IPS-18a (cell line): Measurements from ENCODE around the gene DNAH6.

ENCODE experiments used
- H3K27ac ChIP-seq: one replicate; pipeline ENCODE4 v1.5.1; 2013; ENCODE audit warnings: low read length
- H3K27me3 ChIP-seq: one replicate; pipeline ENCODE4 v1.6.1; 2013; ENCODE audit warnings: mild to moderate bottlenecking, low read length; ENCODE audit not compliant: control insufficient read depth, insufficient read depth
- H3K36me3 ChIP-seq: one replicate; pipeline ENCODE4 v1.6.1; 2013; ENCODE audit warnings: low read depth, low read length; ENCODE audit not compliant: control insufficient read depth
- H3K4me1 ChIP-seq: one replicate; pipeline ENCODE4 v1.6.1; 2013; ENCODE audit warnings: low read depth, low read length; ENCODE audit not compliant: control insufficient read depth
- H3K4me3 ChIP-seq: one replicate; pipeline ENCODE4 v1.5.1; 2013; ENCODE audit warnings: low read length
- H3K9ac ChIP-seq: one replicate; pipeline ENCODE4 v1.6.1; 2013; ENCODE audit warnings: mild to moderate bottlenecking, low read length, moderate library complexity
- H3K9me3 ChIP-seq: one replicate; pipeline ENCODE4 v1.6.1; 2013; ENCODE audit warnings: low read depth, low read length; ENCODE audit not compliant: control insufficient read depth

DNAH6 gene

DNA sequence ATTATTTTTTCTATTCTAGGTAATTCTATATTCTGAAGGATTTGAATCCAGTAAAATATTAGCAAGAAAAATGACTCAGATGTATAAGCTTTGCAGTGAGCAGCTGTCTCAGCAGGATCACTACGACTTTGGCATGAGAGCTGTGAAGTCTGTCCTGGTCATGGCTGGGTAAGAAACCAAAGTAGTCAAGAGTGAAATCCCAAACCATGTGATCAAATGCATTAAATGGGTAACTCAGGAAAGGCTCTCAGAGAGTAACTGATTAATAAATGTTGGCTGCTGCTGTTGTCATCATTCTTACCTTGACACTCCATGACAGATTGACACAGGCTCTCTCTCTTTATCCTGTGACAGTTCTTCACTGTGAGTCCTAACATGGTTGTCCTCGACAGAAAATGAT is 124.1 kb downstream of the DNAH6 start:
- H3K27me3 ChIP-seq = no peaks in the 10 kb centered on the region
- no peaks in the 10 kb centered on the region for H3K9me3 ChIP-seq
- H3K4me3 ChIP-seq = no peak overlapping the region
- no peaks in the 10 kb centered on the region for H3K4me1 ChIP-seq
- H3K9ac ChIP-seq = no peak overlapping the region
- no peak overlapping the region for H3K27ac ChIP-seq
- no peaks in the 10 kb centered on the region for H3K36me3 ChIP-seq

DNA sequence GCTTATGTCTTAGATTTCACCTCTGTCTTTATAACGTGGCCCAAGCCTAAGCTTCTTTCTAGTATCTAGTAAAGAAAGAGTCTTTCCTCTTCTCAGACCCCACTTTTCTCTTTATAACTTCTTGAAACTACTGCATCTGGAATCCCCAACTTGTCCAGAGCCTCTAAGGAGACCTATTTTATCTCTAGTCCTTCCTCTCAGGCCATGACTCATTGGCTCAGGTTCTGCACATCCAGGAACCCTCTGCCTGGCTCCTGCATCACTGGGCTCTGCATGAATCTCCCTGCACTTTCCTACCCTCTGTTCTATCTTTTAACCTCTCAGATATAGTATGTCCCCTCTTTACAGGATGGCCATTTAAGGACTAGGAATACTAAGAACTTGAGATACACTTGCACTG is 124.7 kb downstream of the DNAH6 start:
- Histone ChIP-seq H3K4me3 (no peak overlapping the region), H3K4me1 (no peaks in the 10 kb centered on the region), H3K27me3 (no peaks in the 10 kb centered on the region), H3K9me3 (no peaks in the 10 kb centered on the region), H3K9ac (no peak overlapping the region), H3K27ac (no peak overlapping the region), H3K36me3 (no peaks in the 10 kb centered on the region)

DNA sequence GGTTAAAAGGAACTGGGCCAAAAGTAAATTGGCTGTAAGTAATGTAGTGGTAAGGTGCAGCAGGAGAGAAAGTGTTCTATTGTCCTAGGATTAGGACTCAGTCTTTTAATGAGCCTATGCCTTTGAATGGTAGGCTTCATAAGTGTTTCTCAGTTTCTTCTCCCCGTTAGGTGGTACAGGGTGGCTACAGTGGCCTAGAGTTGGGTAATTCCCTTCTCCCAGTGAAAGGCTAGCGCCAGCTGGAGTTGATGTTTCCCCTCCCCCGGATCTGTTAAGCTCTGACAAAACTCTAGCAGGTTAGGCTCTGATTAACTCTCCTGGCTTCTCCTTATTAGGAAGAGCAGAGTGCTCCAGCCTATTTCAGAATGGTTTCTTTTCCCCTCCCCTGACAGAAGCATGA is 127.7 kb downstream of the DNAH6 start:
- Histone ChIP-seq H3K4me1 (no peaks in the 10 kb centered on the region), H3K9me3 (no peaks in the 10 kb centered on the region), H3K9ac (no peak overlapping the region), H3K27ac (no peak overlapping the region), H3K27me3 (no peaks in the 10 kb centered on the region), H3K36me3 (no peaks in the 10 kb centered on the region), H3K4me3 (no peak overlapping the region)

DNA sequence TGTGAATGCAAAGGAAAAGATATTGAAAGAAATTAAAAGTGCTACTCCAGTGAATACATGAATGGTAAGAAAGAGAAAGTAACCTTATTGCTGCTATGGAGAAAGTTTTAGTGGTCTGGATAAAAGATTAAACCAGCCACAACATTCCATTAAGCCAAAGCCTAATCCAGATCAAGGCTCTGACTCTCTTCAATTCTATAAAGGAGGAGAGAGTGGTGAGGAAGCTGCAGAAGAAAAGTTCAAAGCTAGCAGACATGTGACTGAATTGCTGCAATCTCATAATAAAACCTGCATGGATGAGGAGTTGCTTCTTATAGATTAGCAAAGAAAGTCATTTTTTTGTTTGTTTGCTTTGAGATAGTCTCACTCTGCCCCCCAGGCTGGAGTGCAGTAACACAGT is 130.2 kb downstream of the DNAH6 start:
- no peak overlapping the region for H3K9ac ChIP-seq
- no peak overlapping the region for H3K27ac ChIP-seq
- no peaks in the 10 kb centered on the region for H3K9me3 ChIP-seq
- no peak overlapping the region for H3K4me3 ChIP-seq
- no peaks in the 10 kb centered on the region for H3K27me3 ChIP-seq
- H3K36me3 ChIP-seq = no peaks in the 10 kb centered on the region
- H3K4me1 ChIP-seq = no peaks in the 10 kb centered on the region

DNA sequence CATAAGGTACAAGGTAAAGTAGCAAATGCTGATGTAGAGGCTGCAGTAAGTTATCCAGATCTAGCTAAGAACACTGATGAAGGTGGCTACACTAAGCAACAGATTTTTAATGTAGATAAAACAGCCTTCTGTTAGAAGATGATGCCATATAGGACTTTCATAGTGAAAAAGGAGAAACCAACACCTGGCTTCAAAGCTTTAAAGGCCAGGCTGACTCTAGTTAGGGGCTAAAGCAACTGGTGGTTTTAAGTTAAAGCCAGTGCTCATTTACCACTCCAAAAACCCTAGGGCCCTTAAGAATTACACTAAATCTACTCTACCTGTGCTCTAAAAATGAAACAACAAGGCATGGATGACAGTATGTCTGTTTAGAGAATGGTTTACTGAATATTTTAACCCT is 131.0 kb downstream of the DNAH6 start:
- H3K4me1 ChIP-seq = no peaks in the 10 kb centered on the region
- H3K4me3 ChIP-seq = no peak overlapping the region
- H3K9ac ChIP-seq = no peak overlapping the region
- H3K9me3 ChIP-seq = no peaks in the 10 kb centered on the region
- no peak overlapping the region for H3K27ac ChIP-seq
- no peaks in the 10 kb centered on the region for H3K27me3 ChIP-seq
- no peaks in the 10 kb centered on the region for H3K36me3 ChIP-seq

DNA sequence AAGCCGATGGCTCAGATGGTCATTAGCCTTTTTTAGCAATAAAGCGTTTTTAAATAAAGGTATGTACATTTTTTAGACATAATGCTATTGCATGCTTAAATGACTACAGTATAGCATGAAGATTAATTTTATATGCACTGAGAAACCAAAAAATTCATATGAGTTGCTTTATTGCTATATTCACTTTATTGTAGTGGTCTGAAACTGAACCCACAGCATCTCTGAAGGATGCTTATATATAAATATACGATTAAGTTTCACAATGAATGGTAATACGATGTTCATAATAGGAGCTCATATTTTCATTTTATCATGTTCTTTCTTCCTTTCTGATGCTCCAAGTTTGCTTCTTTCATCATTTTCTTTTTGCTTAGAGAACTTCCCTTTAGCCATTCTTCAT is 132.8 kb downstream of the DNAH6 start:
- no peaks in the 10 kb centered on the region for H3K27me3 ChIP-seq
- H3K4me3 ChIP-seq = no peak overlapping the region

DNA sequence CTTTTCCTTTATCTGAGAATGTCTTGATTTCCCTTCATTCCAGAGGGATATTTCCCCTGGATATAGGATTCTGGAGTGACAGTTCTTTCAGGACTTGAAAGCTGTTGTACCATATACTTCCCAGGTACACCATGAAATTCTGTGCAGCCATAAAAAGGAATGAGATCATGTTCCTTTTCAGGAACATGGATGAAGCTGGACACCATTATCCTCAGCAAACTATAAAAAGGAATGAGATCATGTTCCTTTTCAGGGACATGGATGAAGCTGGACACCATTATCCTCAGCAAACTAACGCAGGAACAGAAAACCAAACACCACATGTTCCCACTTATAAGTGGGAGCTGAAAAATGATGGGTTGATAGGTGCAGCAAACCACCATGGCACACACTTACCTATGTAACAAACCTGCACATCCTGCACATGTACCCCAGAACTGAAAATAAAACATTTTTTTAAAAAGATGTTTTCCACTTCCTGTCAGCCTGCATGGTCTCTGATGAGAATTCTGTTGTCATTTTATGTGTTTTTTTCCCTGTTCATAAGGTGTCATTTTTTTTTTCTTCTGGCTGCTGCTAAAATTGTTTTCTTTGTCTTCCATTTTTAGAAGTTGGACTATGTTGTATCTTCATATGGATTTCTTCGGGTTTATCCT is 133.3 kb downstream of the DNAH6 start:
- Histone ChIP-seq H3K36me3 (no peaks in the 10 kb centered on the region), H3K4me1 (no peaks in the 10 kb centered on the region), H3K9me3 (no peaks in the 10 kb centered on the region), H3K27me3 (no peaks in the 10 kb centered on the region), H3K27ac (no peak overlapping the region), H3K9ac (no peak overlapping the region), H3K4me3 (no peak overlapping the region)

More for the DNA sequence above, 132.8 kb downstream of the DNAH6 start:
- H3K27ac ChIP-seq = no peak overlapping the region
- H3K9ac ChIP-seq = no peak overlapping the region
- H3K36me3 ChIP-seq = no peaks in the 10 kb centered on the region
- no peaks in the 10 kb centered on the region for H3K9me3 ChIP-seq
- no peaks in the 10 kb centered on the region for H3K4me1 ChIP-seq

DNA sequence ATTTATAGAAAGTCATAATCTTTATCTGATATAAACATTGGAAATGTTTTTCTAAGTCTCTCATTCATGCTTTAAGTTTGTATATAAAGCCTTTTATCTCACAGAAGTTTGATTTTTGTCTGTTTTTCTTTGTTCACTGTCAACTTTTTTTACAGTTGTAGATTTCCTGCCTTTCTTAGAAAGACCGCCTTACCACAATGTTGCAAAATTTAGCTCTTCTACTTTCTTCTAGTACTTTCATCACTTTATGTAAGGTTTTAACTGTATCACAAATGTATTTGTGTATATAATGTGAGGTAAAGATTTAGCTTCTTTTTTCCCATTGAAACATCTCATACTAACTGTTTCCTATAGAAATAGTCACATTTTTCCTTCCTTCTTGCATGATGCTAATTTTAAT is 136.1 kb downstream of the DNAH6 start:
- H3K27me3 ChIP-seq = no peaks in the 10 kb centered on the region
- H3K9me3 ChIP-seq = no peaks in the 10 kb centered on the region

DNA sequence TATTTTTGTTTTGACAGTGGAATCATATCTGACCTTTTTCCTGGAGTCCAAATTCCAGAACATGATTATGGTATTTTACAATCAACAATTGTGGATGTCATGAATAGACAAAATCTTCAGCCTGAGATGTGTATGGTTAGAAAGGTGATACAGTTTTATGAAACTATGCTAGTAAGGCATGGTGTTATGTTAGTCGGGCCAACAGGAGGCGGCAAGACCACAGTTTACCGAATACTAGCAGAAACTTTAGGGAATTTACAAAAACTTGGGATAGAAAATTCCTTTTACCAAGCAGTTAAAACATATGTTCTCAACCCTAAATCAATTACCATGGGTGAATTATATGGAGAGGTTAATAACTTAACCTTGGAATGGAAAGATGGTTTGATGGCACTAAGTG is 137.0 kb downstream of the DNAH6 start:
- Histone ChIP-seq H3K27me3 (no peaks in the 10 kb centered on the region), H3K9me3 (no peaks in the 10 kb centered on the region), H3K4me1 (no peaks in the 10 kb centered on the region), H3K36me3 (no peaks in the 10 kb centered on the region), H3K9ac (no peak overlapping the region), H3K27ac (no peak overlapping the region), H3K4me3 (no peak overlapping the region)

More for the DNA sequence above, 136.1 kb downstream of the DNAH6 start:
- H3K9ac ChIP-seq = no peak overlapping the region
- H3K4me1 ChIP-seq = no peaks in the 10 kb centered on the region
- H3K36me3 ChIP-seq = no peaks in the 10 kb centered on the region
- no peak overlapping the region for H3K4me3 ChIP-seq
- no peak overlapping the region for H3K27ac ChIP-seq

DNA sequence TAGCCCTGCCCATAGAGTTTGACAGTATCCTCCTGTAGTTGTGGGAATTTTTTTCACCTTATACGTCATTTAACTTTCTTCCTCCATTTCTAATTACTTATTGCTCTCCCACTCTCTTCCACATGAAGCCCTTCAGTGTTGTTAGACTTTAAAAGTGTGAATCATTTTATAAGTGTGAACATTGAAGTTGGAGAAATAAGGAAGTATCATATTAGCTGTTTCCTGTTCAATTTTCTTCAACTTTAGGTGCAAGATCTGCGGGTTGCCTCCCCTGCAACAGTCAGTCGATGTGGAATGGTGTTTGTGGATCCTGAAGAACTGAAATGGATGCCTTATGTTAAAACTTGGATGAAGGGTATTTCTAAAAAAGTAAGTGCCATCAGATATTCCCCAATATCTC is 138.1 kb downstream of the DNAH6 start:
- Histone ChIP-seq H3K27ac (no peak overlapping the region), H3K9ac (no peak overlapping the region), H3K27me3 (no peaks in the 10 kb centered on the region), H3K4me3 (no peak overlapping the region), H3K9me3 (no peaks in the 10 kb centered on the region), H3K36me3 (no peaks in the 10 kb centered on the region), H3K4me1 (no peaks in the 10 kb centered on the region)

DNA sequence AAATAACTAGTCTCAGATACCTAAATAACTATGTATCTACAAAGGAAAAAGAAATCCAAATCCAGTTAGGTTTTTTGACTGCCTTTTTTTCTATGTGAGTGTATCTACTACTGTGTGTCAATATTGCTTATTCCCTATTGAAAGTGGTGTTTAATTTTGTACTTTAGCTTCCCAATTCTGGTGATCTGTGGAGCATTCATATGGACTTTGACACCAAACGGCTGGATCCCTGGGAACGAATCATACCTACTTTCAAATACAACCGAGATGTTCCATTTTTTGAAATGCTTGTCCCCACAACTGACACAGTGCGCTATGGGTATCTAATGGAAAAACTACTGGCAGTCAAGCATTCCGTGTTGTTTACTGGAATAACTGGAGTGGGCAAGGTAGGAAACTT is 152.8 kb downstream of the DNAH6 start:
- no peaks in the 10 kb centered on the region for H3K36me3 ChIP-seq
- no peak overlapping the region for H3K27ac ChIP-seq
- no peak overlapping the region for H3K9ac ChIP-seq
- H3K4me1 ChIP-seq = no peaks in the 10 kb centered on the region
- no peak overlapping the region for H3K4me3 ChIP-seq
- no peaks in the 10 kb centered on the region for H3K9me3 ChIP-seq
- H3K27me3 ChIP-seq = no peaks in the 10 kb centered on the region

DNA sequence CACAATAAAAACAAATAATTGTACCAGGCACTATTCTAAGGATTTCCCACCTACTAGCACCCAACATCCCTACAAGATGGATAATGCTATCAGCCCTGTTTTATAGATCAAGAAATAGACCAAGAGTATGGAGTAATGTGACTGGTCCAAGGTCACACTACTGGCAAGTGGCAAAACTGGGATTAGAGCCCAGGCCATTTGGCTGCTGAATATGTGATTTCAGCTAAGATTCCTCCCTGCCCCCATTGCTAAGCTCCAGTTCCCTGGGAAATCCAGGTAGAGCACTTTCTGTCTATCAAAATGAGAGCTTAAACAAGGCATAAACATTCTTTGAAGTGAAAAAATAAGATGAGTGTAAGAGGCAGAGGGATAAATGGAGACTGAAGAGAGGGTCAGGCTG is 157.8 kb downstream of the DNAH6 start:
- Histone ChIP-seq H3K27ac (no peak overlapping the region), H3K9me3 (no peaks in the 10 kb centered on the region), H3K36me3 (no peaks in the 10 kb centered on the region), H3K4me3 (no peak overlapping the region), H3K27me3 (no peaks in the 10 kb centered on the region), H3K9ac (no peak overlapping the region), H3K4me1 (no peaks in the 10 kb centered on the region)
